Measurements from ENCODE around the gene ST6GAL2. TPM values are rescaled to one million over a fixed set of nuclear protein-coding genes. Genes with fewer than 3 reads are reported as not detected.
A peak's percentile ranks its signal among the peaks of the same experiment; 100 is the strongest.

The ST6GAL2 gene
- total and polyA plus RNA-seq, 2 experiments from 2014 or later: 0.46 to 0.57 TPM

GRCh38 chr2:106827158-106827557, 58.8 kb downstream of the ST6GAL2 start:
- no peak for DNase-seq (ENCODE audit: low read depth in 1 of 2, low spot score in 1 of 2)
- Histone ChIP-seq H3K4me1 (ENCODE audit: low read depth) (no peaks in the 10 kb centered on the region), H3K27me3 (no peaks in the 10 kb centered on the region), H3K4me3 (no peak overlapping the region), H3K36me3 (no peaks in the 10 kb centered on the region), H3K9me3 (ENCODE audit: low read depth) (no peaks in the 10 kb centered on the region), H3K27ac (no peak overlapping the region)
- TF ChIP-seq CTCF (IDR thresholded peaks at IDR 0.05; ENCODE audit: low read depth, low read length): no peak

GRCh38 chr2:106825161-106825560, 60.8 kb downstream of the ST6GAL2 start:
- DNase-seq (ENCODE audit: low read depth in 1 of 2, low spot score in 1 of 2): no peak
- no peaks in the 10 kb centered on the region for H3K9me3 ChIP-seq (ENCODE audit: low read depth)
- H3K4me1 ChIP-seq (ENCODE audit: low read depth): no peaks in the 10 kb centered on the region
- no peaks in the 10 kb centered on the region for H3K36me3 ChIP-seq
- no peak overlapping the region for H3K4me3 ChIP-seq
- no peak for TF ChIP-seq CTCF (IDR thresholded peaks at IDR 0.05; ENCODE audit: low read depth, low read length)
- H3K27me3 ChIP-seq: no peaks in the 10 kb centered on the region
- no peak overlapping the region for H3K27ac ChIP-seq

GRCh38 chr2:106816974-106817373, 69.0 kb downstream of the ST6GAL2 start:
- H3K27me3 ChIP-seq: no peaks in the 10 kb centered on the region
- H3K9me3 ChIP-seq (ENCODE audit: low read depth): no peaks in the 10 kb centered on the region
- no peak for TF ChIP-seq CTCF (IDR thresholded peaks at IDR 0.05; ENCODE audit: low read depth, low read length)
- H3K4me3 ChIP-seq: no peak overlapping the region
- H3K27ac ChIP-seq: no peak overlapping the region
- no peak for DNase-seq (ENCODE audit: low read depth in 1 of 2, low spot score in 1 of 2)
- no peaks in the 10 kb centered on the region for H3K36me3 ChIP-seq
- no peaks in the 10 kb centered on the region for H3K4me1 ChIP-seq (ENCODE audit: low read depth)

- H3K9me3 ChIP-seq (ENCODE audit: low read depth): no peaks in the 10 kb centered on the region
- DNase-seq (ENCODE audit: low read depth in 1 of 2, low spot score in 1 of 2): no peak
- TF ChIP-seq CTCF (IDR thresholded peaks at IDR 0.05; ENCODE audit: low read depth, low read length): no peak
- no peaks in the 10 kb centered on the region for H3K36me3 ChIP-seq
- no peak overlapping the region for H3K27ac ChIP-seq
- H3K27me3 ChIP-seq: no peaks in the 10 kb centered on the region
- H3K4me3 ChIP-seq: no peak overlapping the region
- H3K4me1 ChIP-seq (ENCODE audit: low read depth): no peaks in the 10 kb centered on the region
Measured at GRCh38 chr2:106812841-106813240, 73.1 kb downstream of the ST6GAL2 start.

GRCh38 chr2:106812383-106812782, 73.6 kb downstream of the ST6GAL2 start:
- no peaks in the 10 kb centered on the region for H3K4me1 ChIP-seq (ENCODE audit: low read depth)
- H3K27me3 ChIP-seq: no peaks in the 10 kb centered on the region
- peak in 1 of 2 donors; percentile 79 for DNase-seq (ENCODE audit: low read depth in 1 of 2, low spot score in 1 of 2)
- no peak overlapping the region for H3K27ac ChIP-seq
- H3K4me3 ChIP-seq: no peak overlapping the region
- no peaks in the 10 kb centered on the region for H3K9me3 ChIP-seq (ENCODE audit: low read depth)
- H3K36me3 ChIP-seq: no peaks in the 10 kb centered on the region
- TF ChIP-seq CTCF (IDR thresholded peaks at IDR 0.05; ENCODE audit: low read depth, low read length): no peak

- no peaks in the 10 kb centered on the region for H3K9me3 ChIP-seq (ENCODE audit: low read depth)
Measured at GRCh38 chr2:106805716-106806115, 80.3 kb downstream of the ST6GAL2 start.

More at GRCh38 chr2:106805716-106806115, 80.3 kb downstream of the ST6GAL2 start:
- H3K27me3 ChIP-seq: no peaks in the 10 kb centered on the region
- H3K36me3 ChIP-seq: no peaks in the 10 kb centered on the region
- H3K4me1 ChIP-seq (ENCODE audit: low read depth): no peaks in the 10 kb centered on the region
- no peak for DNase-seq (ENCODE audit: low read depth in 1 of 2, low spot score in 1 of 2)
- no peak for TF ChIP-seq CTCF (IDR thresholded peaks at IDR 0.05; ENCODE audit: low read depth, low read length)
- H3K4me3 ChIP-seq: no peak overlapping the region
- H3K27ac ChIP-seq: no peak overlapping the region
